ENCODE results near the gene RAB37.

Gene RAB37

DNA sequence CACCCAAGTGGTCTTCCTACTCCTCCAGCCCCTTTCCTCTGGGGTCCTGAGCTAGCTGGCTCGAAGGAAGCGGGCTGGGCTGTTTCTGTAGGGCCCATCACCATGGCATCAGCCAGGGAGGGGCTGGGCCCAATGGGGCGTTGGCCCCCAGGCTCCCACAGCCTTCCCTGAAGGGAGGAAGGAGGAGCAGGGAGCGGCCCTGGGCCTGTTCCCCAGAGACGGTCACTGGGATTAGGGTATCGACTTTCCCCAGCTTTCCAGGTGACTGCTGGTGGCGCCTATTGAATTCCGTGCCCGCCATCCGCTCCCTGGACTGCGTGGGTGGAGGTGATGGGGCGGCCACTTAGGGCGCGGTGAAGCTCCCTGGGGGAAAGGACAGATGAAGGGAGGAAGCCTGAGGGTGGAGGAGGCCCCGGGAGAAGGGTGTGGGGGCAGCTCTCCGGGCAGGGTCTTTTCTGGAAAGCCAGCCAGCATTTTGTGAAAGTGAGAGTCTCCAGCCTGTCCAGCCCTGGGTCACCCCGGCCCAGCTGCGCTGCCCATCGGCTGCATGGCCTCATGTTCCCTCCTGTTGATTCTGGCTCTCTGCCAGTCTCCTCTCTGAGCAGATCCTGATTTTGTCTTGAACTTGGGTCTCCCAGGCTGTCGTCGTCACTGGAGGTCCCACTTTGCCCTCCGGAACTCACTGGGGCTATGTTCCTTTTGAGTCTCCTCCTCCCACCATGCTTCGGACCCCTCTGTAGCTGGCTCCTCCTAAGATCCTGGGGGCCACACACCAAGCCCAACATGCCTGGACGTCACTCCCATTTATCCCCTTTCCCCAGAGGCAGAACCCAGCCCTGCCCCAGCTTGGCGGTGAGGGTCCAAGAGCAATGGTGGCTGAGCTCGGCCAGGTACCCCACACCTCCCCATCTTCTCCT, 21.1 kb downstream of the RAB37 start:
- Mint-ChIP-seq H3K27me3 (no peaks in the 10 kb centered on the region), H3K4me3 (peak overlapping the region; percentile 41), H3K9me3 (no peaks in the 10 kb centered on the region), H3K27ac (peak overlapping the region; percentile 89), H3K36me3 (ENCODE audit: low read depth) (peaks cover 54% of the 10 kb centered on the region), H3K4me1 (ENCODE audit: low read depth) (peaks cover 84% of the 10 kb centered on the region)
- DNase-seq: no peak

DNA sequence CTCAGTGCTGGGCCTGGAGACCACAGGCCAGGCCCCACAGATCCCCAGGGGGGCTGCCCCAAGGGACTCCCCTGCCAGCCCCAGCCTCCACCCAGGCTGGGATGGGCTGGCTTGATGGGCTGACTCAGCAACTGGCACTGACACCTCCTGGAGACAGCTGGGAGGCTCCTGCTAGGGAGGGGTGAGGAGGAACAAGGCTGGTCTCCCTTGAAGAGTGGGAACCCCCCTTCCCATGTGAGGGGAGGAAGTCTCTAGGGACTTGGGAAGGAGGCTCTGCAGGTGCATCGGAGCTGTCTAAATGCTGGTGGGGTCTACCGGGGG, 21.8 kb downstream of the RAB37 start:
- Mint-ChIP-seq H3K4me3 (peak overlapping the region; percentile 41), H3K27me3 (no peaks in the 10 kb centered on the region), H3K36me3 (ENCODE audit: low read depth) (peaks cover 50% of the 10 kb centered on the region)

GRCh38 chr17:74759243-74759801, 22.3 kb downstream of the RAB37 start:
- no peak for DNase-seq
- H3K4me3 Mint-ChIP-seq: peak overlapping the region; percentile 39
- H3K36me3 Mint-ChIP-seq (ENCODE audit: low read depth): peaks cover 52% of the 10 kb centered on the region
- no peaks in the 10 kb centered on the region for H3K27me3 Mint-ChIP-seq
- H3K9me3 Mint-ChIP-seq: no peaks in the 10 kb centered on the region
- peak overlapping the region; percentile 89 for H3K27ac Mint-ChIP-seq
- H3K4me1 Mint-ChIP-seq (ENCODE audit: low read depth): peaks cover 73% of the 10 kb centered on the region

More for the DNA sequence above, 21.8 kb downstream of the RAB37 start:
- Mint-ChIP-seq H3K9me3 (no peaks in the 10 kb centered on the region), H3K4me1 (ENCODE audit: low read depth) (peaks cover 78% of the 10 kb centered on the region), H3K27ac (peak overlapping the region; percentile 89)
- no peak for DNase-seq

GRCh38 chr17:74759941-74760340, 22.9 kb downstream of the RAB37 start:
- Mint-ChIP-seq H3K9me3 (no peaks in the 10 kb centered on the region), H3K27ac (peak overlapping the region; percentile 89), H3K4me3 (no peak overlapping the region), H3K36me3 (ENCODE audit: low read depth) (peaks cover 52% of the 10 kb centered on the region), H3K27me3 (no peaks in the 10 kb centered on the region), H3K4me1 (ENCODE audit: low read depth) (peaks cover 67% of the 10 kb centered on the region)
- DNase-seq: no peak

GRCh38 chr17:74760404-74761105, 23.5 kb downstream of the RAB37 start:
- Mint-ChIP-seq H3K4me3 (no peak overlapping the region), H3K27ac (peak overlapping the region; percentile 89), H3K27me3 (no peaks in the 10 kb centered on the region), H3K9me3 (no peaks in the 10 kb centered on the region), H3K4me1 (ENCODE audit: low read depth) (peaks cover 60% of the 10 kb centered on the region), H3K36me3 (ENCODE audit: low read depth) (peaks cover 52% of the 10 kb centered on the region)
- no peak for DNase-seq

- peaks cover 58% of the 10 kb centered on the region for H3K36me3 Mint-ChIP-seq (ENCODE audit: low read depth)
- no peaks in the 10 kb centered on the region for H3K27me3 Mint-ChIP-seq
- peak overlapping the region; percentile 89 for H3K27ac Mint-ChIP-seq
- no peak overlapping the region for H3K4me3 Mint-ChIP-seq
- H3K4me1 Mint-ChIP-seq (ENCODE audit: low read depth): peaks cover 61% of the 10 kb centered on the region
- H3K9me3 Mint-ChIP-seq: no peaks in the 10 kb centered on the region
- no peak for DNase-seq
Observed at GRCh38 chr17:74761419-74761818, 24.4 kb downstream of the RAB37 start.

- no peak for DNase-seq
- H3K36me3 Mint-ChIP-seq (ENCODE audit: low read depth): peaks cover 56% of the 10 kb centered on the region
- peaks cover 57% of the 10 kb centered on the region for H3K4me1 Mint-ChIP-seq (ENCODE audit: low read depth)
- H3K9me3 Mint-ChIP-seq: no peaks in the 10 kb centered on the region
- peak overlapping the region; percentile 89 for H3K27ac Mint-ChIP-seq
- no peak overlapping the region for H3K4me3 Mint-ChIP-seq
- no peaks in the 10 kb centered on the region for H3K27me3 Mint-ChIP-seq
Observed at GRCh38 chr17:74761931-74762330, 24.9 kb downstream of the RAB37 start.

GRCh38 chr17:74763565-74764387, 26.7 kb downstream of the RAB37 start:
- peak overlapping the region; percentile 72 for H3K27ac Mint-ChIP-seq
- H3K9me3 Mint-ChIP-seq: no peaks in the 10 kb centered on the region
- no peak overlapping the region for H3K4me3 Mint-ChIP-seq
- H3K4me1 Mint-ChIP-seq (ENCODE audit: low read depth): peaks cover 39% of the 10 kb centered on the region
- no peaks in the 10 kb centered on the region for H3K27me3 Mint-ChIP-seq
- no peak for DNase-seq
- peaks cover 62% of the 10 kb centered on the region for H3K36me3 Mint-ChIP-seq (ENCODE audit: low read depth)

DNA sequence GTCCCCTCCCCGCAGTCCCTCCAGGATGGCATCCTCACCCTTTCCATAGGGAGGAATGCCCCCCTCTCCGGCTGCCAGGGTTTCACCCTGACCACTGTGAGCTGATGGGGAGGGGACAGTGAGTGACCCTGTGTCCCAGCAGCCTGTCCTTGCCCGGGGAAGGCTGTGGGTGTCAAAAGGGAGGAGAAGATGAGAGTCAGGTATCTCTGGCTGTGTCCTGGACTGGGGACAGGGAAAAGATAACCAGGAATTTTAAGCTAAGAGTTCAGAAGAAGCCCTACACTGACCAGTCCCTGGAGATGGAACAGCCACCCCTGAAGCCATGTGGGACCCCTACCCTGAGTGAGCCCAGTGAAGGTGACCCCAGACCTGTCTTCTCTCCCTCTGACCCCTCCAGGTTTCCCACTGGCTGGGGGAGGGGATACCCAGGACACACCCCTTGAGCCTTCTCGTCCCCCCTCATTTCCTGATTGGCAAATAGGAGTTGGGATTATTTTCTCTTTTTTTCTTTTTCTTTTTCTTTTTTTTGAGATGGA, 27.8 kb downstream of the RAB37 start:
- H3K27ac Mint-ChIP-seq: peak overlapping the region; percentile 72
- DNase-seq: no peak
- peaks cover 66% of the 10 kb centered on the region for H3K36me3 Mint-ChIP-seq (ENCODE audit: low read depth)
- H3K4me1 Mint-ChIP-seq (ENCODE audit: low read depth): peaks cover 29% of the 10 kb centered on the region
- no peaks in the 10 kb centered on the region for H3K27me3 Mint-ChIP-seq
- no peak overlapping the region for H3K4me3 Mint-ChIP-seq
- no peaks in the 10 kb centered on the region for H3K9me3 Mint-ChIP-seq

- H3K4me3 Mint-ChIP-seq: no peak overlapping the region
- H3K27me3 Mint-ChIP-seq: no peaks in the 10 kb centered on the region
- peaks cover 75% of the 10 kb centered on the region for H3K36me3 Mint-ChIP-seq (ENCODE audit: low read depth)
- no peak for DNase-seq
- H3K9me3 Mint-ChIP-seq: no peaks in the 10 kb centered on the region
- H3K27ac Mint-ChIP-seq: no peak overlapping the region
- peaks cover 23% of the 10 kb centered on the region for H3K4me1 Mint-ChIP-seq (ENCODE audit: low read depth)
Observed at GRCh38 chr17:74766413-74766812, 29.4 kb downstream of the RAB37 start.

DNA sequence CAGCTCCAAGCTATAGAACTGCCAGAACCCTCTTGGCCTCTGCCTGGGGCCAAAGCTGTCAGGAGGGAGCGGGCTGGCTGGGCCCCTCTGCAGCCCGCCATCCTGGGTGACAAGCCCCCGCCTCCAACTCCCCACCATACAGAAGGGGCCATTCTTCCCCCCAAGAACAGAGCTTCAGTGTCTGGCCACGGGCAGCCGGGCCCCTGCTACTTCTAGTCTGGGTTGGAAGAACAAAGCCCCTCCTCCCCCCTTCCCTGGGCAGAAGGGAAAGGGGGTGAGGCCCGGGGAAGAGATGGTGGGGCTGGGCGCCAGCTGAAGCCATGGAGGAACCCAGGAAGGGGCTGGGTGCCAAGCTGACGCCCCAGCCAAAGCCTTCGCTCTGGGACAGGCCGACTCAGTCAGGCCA, 30.1 kb downstream of the RAB37 start:
- DNase-seq: no peak
- Mint-ChIP-seq H3K9me3 (no peaks in the 10 kb centered on the region), H3K36me3 (ENCODE audit: low read depth) (peaks cover 81% of the 10 kb centered on the region), H3K27ac (peak overlapping the region; percentile 39), H3K27me3 (no peaks in the 10 kb centered on the region), H3K4me1 (ENCODE audit: low read depth) (peaks cover 21% of the 10 kb centered on the region), H3K4me3 (no peak overlapping the region)

- no peak overlapping the region for H3K4me3 Mint-ChIP-seq
- no peaks in the 10 kb centered on the region for H3K9me3 Mint-ChIP-seq
- H3K27me3 Mint-ChIP-seq: no peaks in the 10 kb centered on the region
- H3K27ac Mint-ChIP-seq: peak overlapping the region; percentile 82
- H3K4me1 Mint-ChIP-seq (ENCODE audit: low read depth): peaks cover 26% of the 10 kb centered on the region
- H3K36me3 Mint-ChIP-seq (ENCODE audit: low read depth): peaks cover 85% of the 10 kb centered on the region
- no peak for DNase-seq
Observed at GRCh38 chr17:74768069-74768762, 31.2 kb downstream of the RAB37 start.

DNA sequence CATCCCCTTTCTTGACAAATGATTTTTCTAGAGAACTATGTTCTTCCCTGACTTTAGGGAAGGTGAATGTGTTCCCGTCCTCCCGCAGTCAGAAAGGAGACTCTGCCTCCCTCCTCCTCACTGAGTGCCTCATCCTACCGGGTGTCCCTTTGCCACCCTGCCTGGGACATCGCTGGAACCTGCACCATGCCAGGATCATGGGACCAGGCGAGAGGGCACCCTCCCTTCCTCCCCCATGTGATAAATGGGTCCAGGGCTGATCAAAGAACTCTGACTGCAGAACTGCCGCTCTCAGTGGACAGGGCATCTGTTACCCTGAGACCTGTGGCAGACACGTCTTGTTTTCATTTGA, 31.7 kb downstream of the RAB37 start:
- DNase-seq: no peak
- Mint-ChIP-seq H3K36me3 (ENCODE audit: low read depth) (peaks cover 88% of the 10 kb centered on the region), H3K4me3 (no peak overlapping the region), H3K27me3 (no peaks in the 10 kb centered on the region), H3K4me1 (ENCODE audit: low read depth) (peaks cover 30% of the 10 kb centered on the region), H3K27ac (peak overlapping the region; percentile 82), H3K9me3 (no peaks in the 10 kb centered on the region)
